Spleen (tissue), 11 donors: ENCODE measurements around the gene PPFIA2. TPM values are rescaled to one million over a fixed set of nuclear protein-coding genes. Genes with fewer than 3 reads are reported as not detected.

Experiments
- DNase-seq: peaks from one replicate; pipeline ENCODE4 v3.0.0-alpha.2; 2020
- H3K27ac ChIP-seq, 8 donors: fragments of 200-600 bp; sonication (generic) in 7 of 8; 1 replicate in 4 of 8; 2 replicates in 4 of 8; pipeline versions ENCODE4 v1.5.0 to v1.8.0; 2016 to 2021; ENCODE audit warnings: inconsistent platforms in 4 of 8, mild to moderate bottlenecking in 4 of 8, moderate library complexity in 1 of 8
- H3K27me3 ChIP-seq, 7 donors: fragments of 200-600 bp; sonication (generic) in 6 of 7; replicated peaks in 1 of 7; 1 replicate in 4 of 7; 2 replicates in 3 of 7; pipeline versions ENCODE4 v1.5.0 to v1.8.0; 2016 to 2021; ENCODE audit warnings: inconsistent platforms in 3 of 7, mild to moderate bottlenecking in 1 of 7
- H3K36me3 ChIP-seq, 6 donors: fragments of 200-600 bp; sonication (generic) in 5 of 6; 1 replicate in 4 of 6; 2 replicates in 2 of 6; pipeline versions ENCODE4 v1.5.0 to v1.8.0; 2016 to 2021; ENCODE audit warnings: inconsistent platforms in 2 of 6
- H3K4me1 ChIP-seq, 6 donors: fragments of 200-600 bp; sonication (generic) in 5 of 6; 1 replicate in 3 of 6; 2 replicates in 3 of 6; pipeline versions ENCODE4 v1.5.0 to v1.8.0; 2016 to 2021; ENCODE audit warnings: inconsistent platforms in 3 of 6
- H3K4me3 ChIP-seq, 8 donors: fragments of 200-600 bp; sonication (generic) in 7 of 8; 1 replicate in 4 of 8; 2 replicates in 4 of 8; pipeline versions ENCODE4 v1.5.0 to v1.8.0; 2016 to 2021; ENCODE audit warnings: inconsistent platforms in 4 of 8, mild to moderate bottlenecking in 4 of 8, moderate library complexity in 2 of 8
- H3K9me3 ChIP-seq, 8 donors: fragments of 200-600 bp; sonication (generic) in 7 of 8; 1 replicate in 4 of 8; 2 replicates in 4 of 8; pipeline versions ENCODE4 v1.5.0 to v1.8.0; 2016 to 2021; ENCODE audit warnings: inconsistent platforms in 4 of 8
- CTCF ChIP-seq, 11 experiments: fragments of 200-600 bp in 7 of 11; fragments of 450-650 bp in 4 of 11; sonication (generic) in 4 of 11; IDR thresholded peaks in 8 of 11; conservative IDR thresholded peaks in 3 of 11; 1 replicate in 7 of 11; 2 replicates in 4 of 11; pipeline versions ENCODE4 v1.4.0 to v1.8.0; 2016 to 2021; ENCODE audit warnings: antibody characterized with exemption in 11 of 11, inconsistent platforms in 4 of 11, mild to moderate bottlenecking in 1 of 11
- POLR2A ChIP-seq, 3 donors: fragments of 450-650 bp; IDR thresholded peaks; one replicate each; pipeline ENCODE4 v1.5.1; 2017; ENCODE audit warnings: antibody characterized with exemption in 3 of 3, mild to moderate bottlenecking in 1 of 3
- POLR2AphosphoS5 ChIP-seq, 3 donors: sonication (generic); formaldehyde crosslinking; IDR thresholded peaks; one replicate each; pipeline ENCODE4 v1.5.1; 2017; ENCODE audit warnings: antibody characterized with exemption in 3 of 3
- WGBS, 5 donors: extraction: QIAGEN DNeasy Blood & Tissue Kit in 3 of 5; methylation state at CpG; one replicate each; pipeline versions ENCODE4 v1.1.5 to v1.1.7; 2013 to 2018; 5-methylcytosine and 5-hydroxymethylcytosine counted together
- intact Hi-C: fragments of 100-400 bp; cut with DNase I; formaldehyde crosslinking; loops from one replicate; pipeline ENCODE4 v1.15.0; 2023; ENCODE audit warnings: low total_unique reads
- polyA plus RNA-seq, 3 donors: library from polyadenylated mRNA; stranded (reverse); fragments of 200-250 nt; gene quantifications; one replicate each; pipeline ENCODE4 v1.2.1, GENCODE V29; 2013
- total RNA-seq, 7 donors: library from RNA; depleted of rRNA in 3 of 7; stranded (reverse); fragments of >200 nt in 3 of 7; fragmentation: NEBNext Ultra II Directional in 4 of 7; extraction: Animal tissue kit (Norgen Biotek cat#: 25700) in 4 of 7; gene quantifications; one replicate each; pipeline versions ENCODE4 v1.1.0 to v1.2.1, GENCODE V29; 2016 to 2021
- donor health status: healthy with polysubstance abuse.
- donor health status: DM: no; HTN: no; CAD: no; lungs with moderate emphysema.
- donor health status: DM: no; HTN: no; CAD: no.
- donor health status: Bipolar disorder and iron deficiency.
- donor health status: healthy.
- donor health status: DM: no; HTN: no; CAD: no.
- donor health status: DM: yes; HTN: yes; CAD: no.

Gene PPFIA2
- total and polyA plus RNA-seq, 10 donors: 0.04 to 1.1 (median 0.27) TPM; not detected in 2

GRCh38 chr12:81461163-81461562 lies 298.0 kb downstream of the PPFIA2 start:
- TF ChIP-seq POLR2AphosphoS5 (IDR thresholded peaks at IDR 0.05) (no peak), CTCF (IDR thresholded peaks at IDR 0.05 in 8 of 11, conservative IDR thresholded peaks at IDR 0.05 in 3 of 11) (no peak), POLR2A (IDR thresholded peaks at IDR 0.05) (no peak)
- WGBS, 5 donors: 56 to 63% (median 61%) methylated on average over 4 of the region's 4 CpGs
- no peaks in the 10 kb centered on the region for H3K27me3 ChIP-seq

GRCh38 chr12:81450920-81451739 lies 308.0 kb downstream of the PPFIA2 start:
- DNase-seq: no peak
- Histone ChIP-seq H3K4me3 (no peak overlapping the region), H3K27ac (no peak overlapping the region), H3K36me3 (no peaks in the 10 kb centered on the region), H3K4me1 (no peaks in the 10 kb centered on the region), H3K27me3 (no peaks in the 10 kb centered on the region), H3K9me3 (no peaks in the 10 kb centered on the region)
- intact Hi-C loops: no loop called here
- 29 to 41% (median 36%) methylated on average over 5 of the region's 5 CpGs for WGBS, 5 donors
- no peak for TF ChIP-seq POLR2A (IDR thresholded peaks at IDR 0.05)
- no peak for TF ChIP-seq POLR2AphosphoS5 (IDR thresholded peaks at IDR 0.05)
- TF ChIP-seq CTCF (IDR thresholded peaks at IDR 0.05 in 8 of 11, conservative IDR thresholded peaks at IDR 0.05 in 3 of 11): peak in 5 of 11 experiments; percentile 11 to 37 (median 26)

More at GRCh38 chr12:81461163-81461562, 298.0 kb downstream of the PPFIA2 start:
- intact Hi-C loops: no loop called here
- no peaks in the 10 kb centered on the region for H3K9me3 ChIP-seq
- no peak for DNase-seq
- no peaks in the 10 kb centered on the region for H3K36me3 ChIP-seq
- no peaks in the 10 kb centered on the region for H3K4me1 ChIP-seq
- no peak overlapping the region for H3K27ac ChIP-seq
- no peak overlapping the region for H3K4me3 ChIP-seq

GRCh38 chr12:81441629-81442028 lies 317.5 kb downstream of the PPFIA2 start:
- WGBS, 5 donors: 81 to 90% (median 83%) methylated on average over 6 of the region's 6 CpGs

More at GRCh38 chr12:81441629-81442028, 317.5 kb downstream of the PPFIA2 start:
- Histone ChIP-seq H3K4me1 (no peaks in the 10 kb centered on the region), H3K27ac (no peak overlapping the region), H3K27me3 (no peaks in the 10 kb centered on the region), H3K4me3 (no peak overlapping the region), H3K9me3 (no peaks in the 10 kb centered on the region), H3K36me3 (no peaks in the 10 kb centered on the region)
- TF ChIP-seq POLR2AphosphoS5 (IDR thresholded peaks at IDR 0.05) (no peak), POLR2A (IDR thresholded peaks at IDR 0.05) (no peak), CTCF (IDR thresholded peaks at IDR 0.05 in 8 of 11, conservative IDR thresholded peaks at IDR 0.05 in 3 of 11) (no peak)
- intact Hi-C loops: no loop called here
- DNase-seq: no peak
